IPS-18a (cell line): Measurements from ENCODE around the gene ACAP3.

ENCODE experiments used
- H3K27ac ChIP-seq: one replicate; pipeline ENCODE4 v1.5.1; 2013; ENCODE audit warnings: low read length
- H3K27me3 ChIP-seq: one replicate; pipeline ENCODE4 v1.6.1; 2013; ENCODE audit warnings: mild to moderate bottlenecking, low read length; ENCODE audit not compliant: control insufficient read depth, insufficient read depth
- H3K36me3 ChIP-seq: one replicate; pipeline ENCODE4 v1.6.1; 2013; ENCODE audit warnings: low read depth, low read length; ENCODE audit not compliant: control insufficient read depth
- H3K4me1 ChIP-seq: one replicate; pipeline ENCODE4 v1.6.1; 2013; ENCODE audit warnings: low read depth, low read length; ENCODE audit not compliant: control insufficient read depth
- H3K4me3 ChIP-seq: one replicate; pipeline ENCODE4 v1.5.1; 2013; ENCODE audit warnings: low read length
- H3K9ac ChIP-seq: one replicate; pipeline ENCODE4 v1.6.1; 2013; ENCODE audit warnings: mild to moderate bottlenecking, low read length, moderate library complexity
- H3K9me3 ChIP-seq: one replicate; pipeline ENCODE4 v1.6.1; 2013; ENCODE audit warnings: low read depth, low read length; ENCODE audit not compliant: control insufficient read depth

The ACAP3 gene

DNA sequence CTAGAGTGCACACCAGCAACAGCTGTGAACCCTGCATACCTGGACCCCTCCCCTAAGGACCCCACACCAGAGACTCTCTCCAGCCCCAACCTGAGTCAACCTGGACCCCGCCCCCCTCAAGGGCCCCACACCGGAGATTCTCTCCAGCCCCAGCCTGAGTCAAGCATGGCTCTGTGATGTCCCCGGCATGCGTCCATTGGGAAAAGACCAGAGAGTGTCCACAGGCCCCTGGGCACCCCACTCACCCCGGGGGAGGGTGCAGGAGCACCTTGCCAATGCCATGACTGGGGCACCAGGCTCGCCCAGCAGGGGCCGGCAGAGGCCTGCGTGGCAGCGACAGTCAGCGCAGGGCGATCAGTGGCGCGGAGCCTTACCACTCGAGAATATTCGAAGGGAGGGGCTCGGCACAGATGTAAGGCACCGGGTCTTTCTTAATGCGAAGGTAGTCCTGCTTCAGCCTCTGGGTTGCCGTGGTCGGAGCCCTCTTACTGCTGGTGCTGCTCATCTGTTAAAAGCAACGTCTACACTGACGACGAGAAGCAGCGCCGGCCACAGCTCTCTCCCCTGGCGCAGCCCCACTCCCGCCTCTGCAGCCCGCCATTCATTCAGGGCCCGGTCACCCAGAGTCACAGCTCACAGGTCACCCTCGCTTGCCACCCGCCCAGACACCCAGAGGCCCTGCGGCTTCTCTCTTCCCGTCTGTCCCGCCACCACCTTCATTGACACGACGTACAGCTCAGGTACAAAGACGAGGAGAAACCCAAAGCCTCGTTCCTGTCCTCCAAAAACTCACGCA, 40.0 kb downstream of the ACAP3 start:
- H3K36me3 ChIP-seq, result peaks cover 37% of the 10 kb centered on the region
- H3K27me3 ChIP-seq, result no peaks in the 10 kb centered on the region
- H3K27ac ChIP-seq, result no peak overlapping the region
- no peaks in the 10 kb centered on the region for H3K9me3 ChIP-seq
- H3K4me3 ChIP-seq, result no peak overlapping the region
- no peaks in the 10 kb centered on the region for H3K4me1 ChIP-seq
- H3K9ac ChIP-seq, result no peak overlapping the region

DNA sequence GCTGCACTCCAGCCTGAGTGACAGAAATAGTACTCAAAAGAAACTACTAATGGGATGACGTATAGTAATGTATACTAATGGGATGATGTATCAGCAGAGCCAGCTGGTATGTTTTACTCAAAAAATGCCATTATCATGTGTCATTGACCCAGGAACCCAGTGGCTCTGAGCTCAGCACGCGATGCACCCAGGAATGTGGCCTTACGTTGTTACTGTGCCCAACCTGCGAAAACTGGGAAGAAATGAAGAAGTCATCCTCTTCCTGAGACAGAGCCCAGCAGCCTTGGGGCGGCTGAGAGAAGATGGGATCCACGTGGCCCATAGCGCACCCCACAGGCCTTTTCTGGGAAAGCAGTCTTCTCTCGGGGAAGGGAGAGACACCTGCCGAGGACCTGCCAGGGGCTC, 42.9 kb downstream of the ACAP3 start:
- no peaks in the 10 kb centered on the region for H3K9me3 ChIP-seq
- H3K27ac ChIP-seq, result no peak overlapping the region
- peaks cover 42% of the 10 kb centered on the region for H3K36me3 ChIP-seq
- H3K9ac ChIP-seq, result no peak overlapping the region
- H3K4me3 ChIP-seq, result no peak overlapping the region
- H3K4me1 ChIP-seq, result no peaks in the 10 kb centered on the region
- H3K27me3 ChIP-seq, result no peaks in the 10 kb centered on the region

DNA sequence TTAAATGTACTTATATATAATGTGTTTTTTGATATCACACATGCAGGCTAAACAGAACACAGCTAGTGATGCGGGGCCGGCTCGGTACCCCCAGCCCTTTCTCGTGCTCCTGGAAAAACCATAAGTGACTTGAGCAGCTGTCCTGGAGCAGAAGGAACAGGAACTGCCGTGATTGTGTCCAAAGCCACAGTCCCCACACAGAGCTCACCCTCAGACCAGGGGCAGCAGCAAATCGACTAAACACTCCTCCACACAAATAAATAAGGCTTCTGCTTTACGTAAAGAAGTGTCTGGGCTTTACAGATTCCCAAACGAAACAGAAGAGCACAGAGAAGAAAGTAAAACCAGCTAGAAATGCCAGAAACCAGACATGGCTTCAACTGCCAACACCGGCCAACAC, 43.7 kb downstream of the ACAP3 start:
- no peak overlapping the region for H3K9ac ChIP-seq

DNA sequence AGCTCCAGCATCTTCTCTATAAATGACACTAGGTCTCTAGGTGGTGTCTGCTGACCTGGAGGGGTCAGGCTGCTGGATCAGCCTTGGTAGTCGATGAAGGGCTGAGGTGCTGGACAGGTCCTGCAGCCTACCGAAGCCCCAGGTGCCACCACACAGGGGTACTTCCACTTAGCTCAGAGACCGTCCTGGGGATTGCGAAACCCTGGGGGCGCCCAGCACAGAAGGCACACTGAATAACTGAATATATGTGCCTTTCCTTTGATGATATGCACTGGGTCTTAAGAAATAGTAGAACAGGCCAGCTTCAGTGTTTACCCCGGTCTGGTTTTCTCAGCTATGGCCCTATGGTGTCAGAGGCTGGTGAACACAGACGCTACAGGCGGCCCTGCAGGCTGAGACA, 45.0 kb downstream of the ACAP3 start:
- no peak overlapping the region for H3K4me3 ChIP-seq
- peaks cover 45% of the 10 kb centered on the region for H3K36me3 ChIP-seq
- no peak overlapping the region for H3K9ac ChIP-seq
- no peaks in the 10 kb centered on the region for H3K27me3 ChIP-seq
- no peak overlapping the region for H3K27ac ChIP-seq
- H3K4me1 ChIP-seq, result peaks cover 2% of the 10 kb centered on the region
- no peaks in the 10 kb centered on the region for H3K9me3 ChIP-seq

More for the DNA sequence above, 43.7 kb downstream of the ACAP3 start:
- Histone ChIP-seq H3K9me3 (no peaks in the 10 kb centered on the region), H3K27ac (no peak overlapping the region), H3K4me3 (no peak overlapping the region), H3K27me3 (no peaks in the 10 kb centered on the region), H3K4me1 (no peaks in the 10 kb centered on the region), H3K36me3 (peaks cover 44% of the 10 kb centered on the region)

DNA sequence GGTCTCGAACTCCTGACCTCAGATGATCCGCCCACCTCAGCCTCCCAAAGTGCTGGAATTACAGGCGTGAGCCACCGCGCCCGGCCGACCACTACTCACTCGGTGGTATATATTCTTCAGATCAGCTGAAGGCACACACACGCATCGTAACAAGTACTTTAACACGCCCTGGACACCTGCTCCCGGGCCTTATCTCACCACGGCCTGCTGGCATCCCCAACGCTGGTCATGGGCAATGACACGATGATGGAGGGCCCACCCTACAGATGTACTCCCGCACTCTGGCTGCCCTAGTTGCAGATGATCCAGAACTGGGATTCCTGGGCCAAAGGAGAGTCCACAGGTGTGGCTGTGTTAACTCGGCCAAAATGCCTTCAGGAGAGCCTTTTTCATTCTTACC, 45.7 kb downstream of the ACAP3 start:
- Histone ChIP-seq H3K27me3 (no peaks in the 10 kb centered on the region), H3K36me3 (peaks cover 39% of the 10 kb centered on the region), H3K9ac (no peak overlapping the region), H3K27ac (no peak overlapping the region), H3K4me1 (peaks cover 6% of the 10 kb centered on the region), H3K4me3 (no peak overlapping the region), H3K9me3 (no peaks in the 10 kb centered on the region)

DNA sequence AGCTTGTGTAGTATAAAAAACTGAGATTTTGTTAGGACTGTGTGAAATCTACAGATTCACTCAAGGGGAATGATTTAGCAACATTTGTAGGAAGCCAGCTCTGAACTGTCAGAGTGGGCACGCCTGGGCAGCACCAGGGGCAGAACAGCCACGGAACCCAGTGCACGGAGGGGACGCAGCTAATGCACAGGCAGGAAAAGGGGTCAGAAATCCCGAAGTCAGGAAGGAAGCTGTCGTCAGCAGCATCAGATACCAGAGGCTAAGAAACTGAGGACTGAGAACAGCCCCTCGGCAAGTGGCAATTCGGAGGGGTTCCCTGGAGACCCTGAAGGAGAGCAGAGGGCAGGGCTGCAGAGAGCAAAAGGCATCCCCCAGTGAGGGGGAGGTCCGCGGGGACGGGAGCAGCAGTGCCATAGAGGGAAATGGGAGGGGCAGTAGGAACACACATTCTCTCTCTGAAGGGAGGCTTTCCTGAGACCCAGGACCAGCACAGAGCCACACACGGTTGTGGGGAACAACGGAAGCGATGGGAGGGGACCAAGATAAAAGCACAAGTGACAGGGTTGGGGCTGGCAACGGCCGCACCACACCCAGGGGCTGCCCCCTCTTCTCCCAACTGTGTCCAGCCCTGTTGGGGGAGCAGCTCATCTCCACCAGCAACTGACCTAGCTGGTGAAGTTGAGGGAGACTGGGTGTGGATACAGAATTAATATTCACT, 46.7 kb downstream of the ACAP3 start:
- H3K4me1 ChIP-seq, result peaks cover 6% of the 10 kb centered on the region
- no peak overlapping the region for H3K4me3 ChIP-seq
- H3K27ac ChIP-seq, result no peak overlapping the region
- H3K36me3 ChIP-seq, result peaks cover 40% of the 10 kb centered on the region
- no peak overlapping the region for H3K9ac ChIP-seq
- no peaks in the 10 kb centered on the region for H3K9me3 ChIP-seq
- no peaks in the 10 kb centered on the region for H3K27me3 ChIP-seq

DNA sequence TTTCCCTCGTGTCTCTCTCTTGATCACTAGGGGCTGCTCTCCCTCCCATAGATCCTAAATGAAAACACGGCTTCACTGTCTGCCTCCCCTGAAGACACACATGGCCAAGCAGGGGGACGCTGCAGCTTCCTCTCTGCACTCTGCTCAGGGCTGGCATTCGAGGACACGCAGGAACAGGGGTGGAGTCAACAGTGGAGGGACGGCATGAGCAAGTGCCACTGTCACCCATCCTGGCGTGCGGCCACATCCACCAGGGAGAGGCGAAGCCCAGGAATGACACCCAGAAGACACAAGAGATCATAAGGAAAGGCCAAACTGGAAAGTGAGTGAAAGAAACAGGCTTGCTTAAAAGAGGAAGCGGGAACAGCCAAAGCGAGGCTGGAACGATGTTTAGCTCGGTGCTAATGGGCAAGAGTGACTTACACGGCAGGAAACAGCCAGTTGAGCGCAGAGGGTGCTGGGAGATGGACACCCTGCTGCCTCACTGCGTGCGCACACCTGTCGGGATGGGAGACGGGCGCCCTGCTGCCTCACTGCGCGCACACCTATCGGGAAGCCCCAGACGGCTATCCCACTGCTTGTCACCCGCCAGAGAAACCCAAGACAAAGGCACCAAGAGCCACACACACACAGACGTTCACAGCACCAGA, 47.7 kb downstream of the ACAP3 start:
- Histone ChIP-seq H3K9ac (no peak overlapping the region), H3K4me1 (peaks cover 6% of the 10 kb centered on the region), H3K9me3 (no peaks in the 10 kb centered on the region), H3K4me3 (no peak overlapping the region), H3K36me3 (peaks cover 36% of the 10 kb centered on the region), H3K27ac (no peak overlapping the region), H3K27me3 (no peaks in the 10 kb centered on the region)

DNA sequence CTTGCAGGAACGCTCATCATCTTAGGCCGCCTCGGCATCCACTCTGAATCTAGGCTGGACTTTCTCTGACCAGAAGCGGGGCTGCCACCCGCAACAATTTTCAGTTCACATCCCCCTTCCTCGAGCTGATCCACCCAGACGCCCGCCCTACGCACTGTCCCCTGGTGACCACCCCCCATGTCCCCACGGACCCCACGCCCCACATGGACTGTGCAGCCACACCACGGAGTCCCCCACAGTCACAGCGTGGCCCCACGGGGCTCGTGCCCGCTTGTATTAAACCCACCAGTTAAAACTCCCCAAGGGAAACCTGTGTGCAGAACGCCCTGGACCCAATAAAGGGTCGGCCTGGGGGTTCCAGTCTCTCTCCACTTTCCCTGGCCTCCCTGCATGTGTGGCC, 48.2 kb downstream of the ACAP3 start:
- Histone ChIP-seq H3K9me3 (no peaks in the 10 kb centered on the region), H3K4me3 (no peak overlapping the region), H3K9ac (no peak overlapping the region), H3K36me3 (peaks cover 36% of the 10 kb centered on the region), H3K27me3 (no peaks in the 10 kb centered on the region), H3K27ac (no peak overlapping the region), H3K4me1 (peaks cover 6% of the 10 kb centered on the region)

DNA sequence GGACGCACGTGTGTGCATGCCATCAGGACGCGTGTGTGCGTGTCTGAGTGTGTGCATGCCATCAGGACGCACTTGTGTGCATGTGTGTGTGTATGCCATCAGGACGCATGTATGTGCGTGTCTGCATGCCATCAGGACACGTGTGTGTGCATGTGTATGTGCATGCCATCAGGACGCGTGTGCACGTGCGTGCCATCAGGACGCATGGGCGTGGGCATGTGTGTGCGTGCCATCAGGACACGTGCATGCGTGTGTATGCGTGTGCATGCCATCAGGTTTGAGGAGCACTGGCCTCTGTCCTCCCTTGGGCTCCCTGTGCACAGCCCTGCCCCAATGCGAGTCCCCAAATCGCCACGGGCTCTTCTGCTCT, 48.6 kb downstream of the ACAP3 start:
- Histone ChIP-seq H3K27ac (no peak overlapping the region), H3K27me3 (no peaks in the 10 kb centered on the region), H3K9ac (no peak overlapping the region), H3K9me3 (no peaks in the 10 kb centered on the region), H3K4me3 (no peak overlapping the region), H3K4me1 (peaks cover 6% of the 10 kb centered on the region), H3K36me3 (peaks cover 36% of the 10 kb centered on the region)

DNA sequence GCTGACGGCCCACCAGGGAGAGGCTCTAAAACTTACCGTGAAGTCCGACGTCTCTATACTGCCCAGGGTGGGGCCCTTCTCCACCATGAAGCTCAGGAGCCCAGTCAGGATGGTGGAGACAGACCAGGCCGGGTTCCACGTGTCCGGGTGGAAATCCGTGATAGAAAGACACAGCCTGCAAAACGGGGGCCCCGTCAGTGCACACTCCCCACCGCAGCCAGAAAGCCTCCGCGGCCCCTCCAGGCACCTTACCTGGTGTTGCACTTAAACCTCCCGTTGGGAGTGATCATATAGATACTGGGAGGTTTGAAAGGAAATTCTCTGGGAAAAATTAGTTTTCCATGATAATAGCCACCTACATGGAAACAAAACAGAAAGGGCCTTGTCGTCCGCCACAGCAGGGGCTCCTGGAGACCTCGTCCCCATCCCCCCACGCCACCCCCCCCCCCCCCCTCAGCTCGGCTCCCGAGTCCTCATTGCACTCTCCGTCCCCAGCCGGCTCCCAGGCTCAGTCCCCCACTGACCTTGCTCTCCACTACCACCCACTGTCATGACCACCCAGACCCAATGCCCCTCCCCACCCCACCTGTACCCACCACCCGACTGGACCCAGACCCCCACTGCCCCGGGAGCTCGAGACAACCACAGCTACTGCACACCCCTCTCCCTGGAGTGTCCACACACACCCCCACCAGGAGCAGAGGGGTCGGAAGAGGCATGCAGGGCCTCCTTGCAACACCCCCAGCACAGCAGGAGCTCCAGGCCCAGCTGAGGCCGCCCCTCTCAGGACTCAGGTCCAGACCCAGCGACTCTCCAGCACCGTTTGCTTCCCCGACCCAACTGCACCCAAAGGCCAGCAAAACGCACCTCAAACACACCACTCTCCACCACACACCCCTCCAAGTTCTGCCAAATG, 50.5 kb downstream of the ACAP3 start:
- H3K9ac ChIP-seq, result no peak overlapping the region
- no peaks in the 10 kb centered on the region for H3K9me3 ChIP-seq
- no peak overlapping the region for H3K4me3 ChIP-seq
- no peak overlapping the region for H3K27ac ChIP-seq
- no peaks in the 10 kb centered on the region for H3K27me3 ChIP-seq
- H3K36me3 ChIP-seq, result peaks cover 22% of the 10 kb centered on the region
- peaks cover 6% of the 10 kb centered on the region for H3K4me1 ChIP-seq

DNA sequence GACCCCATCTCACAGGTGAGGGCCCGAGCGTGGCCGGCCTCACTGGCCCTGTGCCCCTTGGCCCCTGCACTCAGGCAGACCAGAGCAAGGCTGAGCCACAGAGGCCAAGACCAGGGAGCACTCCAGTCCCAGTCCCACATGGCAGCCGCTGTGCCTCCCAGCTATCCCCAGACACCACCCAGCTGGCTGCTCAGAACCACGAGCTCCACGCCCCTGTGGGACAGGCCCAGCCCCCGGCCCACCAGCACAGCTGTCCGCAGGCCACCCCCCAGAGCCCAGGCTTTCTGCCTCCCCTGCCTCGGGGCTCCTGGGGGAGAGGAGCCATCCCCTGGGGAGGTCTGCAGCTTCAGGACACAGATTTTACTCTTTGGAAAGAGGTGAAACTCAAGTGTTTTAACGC, 52.1 kb downstream of the ACAP3 start:
- H3K27ac ChIP-seq, result no peak overlapping the region

More for the DNA sequence above, 52.1 kb downstream of the ACAP3 start:
- Histone ChIP-seq H3K36me3 (peaks cover 19% of the 10 kb centered on the region), H3K9ac (no peak overlapping the region), H3K9me3 (no peaks in the 10 kb centered on the region), H3K4me3 (no peak overlapping the region), H3K27me3 (no peaks in the 10 kb centered on the region), H3K4me1 (peaks cover 6% of the 10 kb centered on the region)
